Hindlimb muscle (tissue), 1 donor: Measurements from ENCODE around the gene CCBE1. TPM values are rescaled to one million over a fixed set of nuclear protein-coding genes. Genes with fewer than 3 reads are reported as not detected.

Experiments
- DNase-seq: peaks from one replicate; pipeline ENCODE4 v3.0.0-alpha.2; 2013
- polyA plus RNA-seq: library from polyadenylated mRNA; unstranded; fragments of 120-200 nt; gene quantifications from one replicate; pipeline ENCODE4 v1.2.1, GENCODE V29; 2013; ENCODE audit not compliant: insufficient read length

CCBE1 gene
- polyA plus RNA-seq, 1 donor, result 2.0 TPM

- no peak for DNase-seq
These were observed 215.8 kb downstream of the CCBE1 start for GRCh38 chr18:59481436-59481835.

GRCh38 chr18:59479776-59480175, 217.4 kb downstream of the CCBE1 start:
- no peak for DNase-seq

GRCh38 chr18:59478591-59478990, 218.6 kb downstream of the CCBE1 start:
- DNase-seq, result no peak

DNA sequence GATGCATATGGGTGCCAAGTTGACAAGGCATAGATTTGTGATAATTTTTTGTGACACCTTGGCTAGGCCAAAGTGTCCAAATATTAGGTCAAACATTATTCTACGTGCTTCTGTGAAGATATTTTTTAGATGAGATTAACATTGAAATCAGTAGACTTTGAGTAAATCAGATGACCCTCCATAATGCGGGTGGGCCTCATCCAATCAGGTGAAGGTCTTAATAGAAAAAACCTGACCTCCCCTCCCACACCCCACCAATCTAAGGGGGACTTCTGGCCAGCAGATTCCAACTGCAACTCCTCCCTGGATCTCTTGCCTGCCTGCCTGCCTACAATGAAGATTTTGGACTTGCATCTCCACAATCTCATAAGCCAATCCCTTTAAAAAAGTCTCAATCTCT, 219.4 kb downstream of the CCBE1 start:
- no peak for DNase-seq

- DNase-seq, result no peak
These were observed 226.6 kb downstream of the CCBE1 start for GRCh38 chr18:59470561-59471121.

- no peak for DNase-seq
These were observed 227.6 kb downstream of the CCBE1 start for GRCh38 chr18:59469463-59470180.

DNA sequence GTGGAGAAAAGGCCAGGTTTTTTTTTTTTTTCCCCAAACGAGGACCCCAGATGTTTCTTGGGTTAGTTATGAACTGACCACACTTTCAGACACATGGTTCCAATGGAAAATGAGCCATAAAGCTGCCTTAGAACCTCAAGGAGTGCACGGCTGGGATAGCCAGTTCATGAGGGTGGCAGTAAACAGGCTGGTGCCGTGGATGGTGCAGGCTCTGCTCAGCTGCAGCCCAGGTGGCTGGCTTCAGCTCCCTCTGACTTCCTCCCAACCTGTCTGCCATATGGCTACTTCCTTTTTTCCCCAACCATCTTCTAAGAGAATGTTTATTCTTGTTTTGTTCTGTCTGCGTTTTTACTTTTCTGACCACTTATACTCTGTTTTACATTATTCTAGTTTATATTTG, 228.4 kb downstream of the CCBE1 start:
- DNase-seq, result no peak

- DNase-seq, result no peak
These were observed 229.7 kb downstream of the CCBE1 start for GRCh38 chr18:59467497-59467896.

- no peak for DNase-seq
These were observed 230.2 kb downstream of the CCBE1 start for GRCh38 chr18:59466980-59467379.

DNA sequence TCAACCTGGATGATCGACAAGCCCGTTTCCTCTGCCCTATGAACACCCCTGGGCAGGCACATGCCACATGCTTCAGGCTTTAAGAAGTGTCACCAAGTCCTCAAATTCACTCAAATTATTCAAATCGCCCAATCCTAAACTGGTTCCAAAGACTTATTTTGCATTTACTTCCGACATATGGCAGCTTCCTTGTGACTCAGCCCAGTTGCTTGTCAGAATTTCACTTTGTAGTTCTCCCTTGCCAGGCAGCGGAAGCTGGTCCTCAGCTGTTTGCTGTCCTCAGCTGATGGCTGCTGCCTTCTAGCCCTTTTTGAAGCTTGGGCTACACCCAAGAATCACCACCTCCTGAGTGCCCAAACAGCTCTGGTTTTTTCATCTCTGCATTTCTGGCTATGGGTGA, 232.7 kb downstream of the CCBE1 start:
- no peak for DNase-seq

GRCh38 chr18:59461171-59461570, 236.1 kb downstream of the CCBE1 start:
- DNase-seq, result no peak

- DNase-seq, result no peak
These were observed 237.2 kb downstream of the CCBE1 start for GRCh38 chr18:59460072-59460420.

GRCh38 chr18:59459369-59460071, 237.7 kb downstream of the CCBE1 start:
- peak; percentile 30 for DNase-seq

- no peak for DNase-seq
These were observed 238.6 kb downstream of the CCBE1 start for GRCh38 chr18:59458575-59458974.

- no peak for DNase-seq
These were observed 240.6 kb downstream of the CCBE1 start for GRCh38 chr18:59456657-59457056.

DNA sequence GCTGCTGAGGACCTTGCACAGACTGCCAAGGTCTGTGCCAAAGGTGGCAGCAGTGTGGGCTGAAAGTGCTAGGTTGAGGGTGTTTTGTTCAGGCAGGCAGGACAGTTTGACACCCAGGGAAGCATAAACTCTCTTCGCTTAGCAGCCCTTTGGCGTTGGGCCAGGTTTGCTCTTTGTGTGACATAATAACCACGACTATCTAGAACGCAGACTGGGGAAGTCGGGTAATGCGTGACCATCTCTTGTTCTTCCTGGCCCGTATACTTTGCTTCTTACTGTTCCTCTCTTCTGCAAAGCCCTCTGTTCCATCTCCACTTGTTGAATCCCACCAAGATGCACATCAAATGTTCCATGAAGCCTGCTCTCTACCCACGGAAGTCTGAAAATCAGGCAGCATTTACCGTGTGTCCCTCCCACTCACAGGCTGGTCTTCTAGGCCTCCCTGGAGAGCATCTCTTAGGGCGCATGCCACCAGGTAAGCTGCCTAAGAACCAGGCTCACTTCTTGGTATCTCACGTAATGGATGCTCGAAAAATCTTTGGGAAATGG, 241.4 kb downstream of the CCBE1 start:
- DNase-seq, result no peak

DNA sequence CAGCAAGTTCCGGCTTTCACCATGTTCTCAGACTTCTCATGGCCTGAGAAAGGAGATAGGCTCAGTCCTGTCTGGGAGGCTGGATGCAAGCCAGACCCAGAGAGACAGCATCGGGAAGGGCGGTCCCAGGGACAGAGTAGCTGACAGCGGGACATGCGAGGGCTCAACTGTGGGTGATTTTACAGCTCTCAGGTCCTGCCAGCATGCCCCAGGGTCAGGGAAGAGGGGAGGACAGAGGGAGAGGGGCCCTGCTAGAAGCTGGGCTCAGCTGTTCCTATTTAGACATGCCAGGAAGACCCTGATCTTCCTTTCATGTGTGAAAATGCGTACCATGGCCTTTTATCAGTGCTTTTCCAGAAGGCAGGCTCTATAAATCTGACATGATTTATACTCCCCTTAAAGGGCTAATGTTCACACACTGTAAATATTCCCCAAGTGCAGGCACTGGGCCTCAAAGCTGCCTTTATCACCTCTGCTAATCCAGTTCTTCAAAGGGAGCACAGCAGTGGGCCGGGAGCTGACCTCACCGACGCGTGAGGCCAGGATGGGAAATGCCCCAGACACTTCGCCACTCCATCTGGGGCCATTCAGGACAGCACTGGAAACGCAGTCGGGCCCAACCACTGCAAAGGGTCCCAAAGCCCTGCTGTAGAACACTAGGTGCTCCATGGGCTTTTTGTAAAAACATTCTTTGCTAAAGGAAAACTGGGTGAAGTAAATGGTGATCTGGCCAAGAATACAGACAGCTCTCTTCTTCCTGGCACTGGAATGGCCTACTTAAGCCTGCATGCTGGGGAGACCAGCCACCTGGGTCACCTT, 242.1 kb downstream of the CCBE1 start:
- no peak for DNase-seq

DNA sequence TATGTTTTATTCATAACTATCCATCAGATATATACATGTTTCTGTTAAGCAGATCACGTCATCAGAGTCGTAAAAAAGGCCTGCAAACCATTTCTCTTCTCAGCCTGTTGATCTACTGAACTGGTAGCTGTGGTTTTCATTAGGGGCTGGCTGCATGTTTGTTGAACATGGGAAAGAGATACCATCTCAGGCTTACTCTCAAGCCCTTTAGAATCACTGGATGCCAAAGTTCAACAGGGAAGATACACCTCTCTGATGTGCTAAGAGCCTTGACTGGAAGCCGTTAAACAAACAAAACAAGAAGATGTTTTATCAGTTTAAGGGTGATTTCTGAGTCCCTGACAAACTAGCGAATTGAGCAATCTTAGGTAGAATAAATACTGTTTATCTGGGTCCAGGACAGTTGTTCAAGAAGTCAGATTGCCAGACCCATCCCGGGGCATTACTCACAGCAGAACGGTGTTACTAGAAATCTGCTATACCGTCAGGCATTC, 243.7 kb downstream of the CCBE1 start:
- no peak for DNase-seq

- no peak for DNase-seq
These were observed 245.3 kb downstream of the CCBE1 start for GRCh38 chr18:59451963-59452362.

GRCh38 chr18:59451073-59451472, 246.2 kb downstream of the CCBE1 start:
- DNase-seq, result no peak

DNA sequence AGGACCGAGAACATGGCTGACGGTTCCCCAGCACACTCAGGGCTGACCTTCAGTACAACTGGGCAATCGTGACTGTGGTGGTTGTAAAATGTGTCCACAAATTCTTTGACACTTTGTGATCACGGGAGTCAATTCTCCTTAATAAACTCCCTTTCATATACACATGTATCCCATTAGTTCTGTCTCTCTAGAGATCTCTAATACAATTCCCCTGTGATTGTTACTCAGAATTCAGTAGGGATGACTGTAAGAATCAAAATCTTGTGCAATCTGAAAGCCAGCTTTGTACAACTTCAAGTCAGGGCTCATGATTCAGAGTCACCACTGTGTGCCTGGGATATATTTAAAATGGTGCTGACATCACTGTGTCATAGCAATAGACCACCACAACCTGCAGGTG, 248.7 kb downstream of the CCBE1 start:
- no peak for DNase-seq

GRCh38 chr18:59446012-59446411, 251.2 kb downstream of the CCBE1 start:
- peak; percentile 33 for DNase-seq
